BJ (cell line): ENCODE results near the gene RIPK1. TPM values are rescaled to one million over a fixed set of nuclear protein-coding genes. Genes with fewer than 3 reads are reported as not detected.
"Not testable (repeated sequence)": the region's sequence is repeated elsewhere in the genome, so short reads cannot be mapped to it uniquely, and the experiment has no call there.

Source experiments
- CTCF ChIA-PET: fragments of 350-600 bp; formaldehyde crosslinking; extraction: SDS; loops from one replicate; lab custom pipeline; 2021; ENCODE audit warnings: antibody characterized with exemption, inconsistent platforms; lab: Yijun Ruan, JAX
- POLR2A ChIA-PET: fragments of 300-600 bp; sonication (Branson Sonifier 250); formaldehyde crosslinking; extraction: SDS; loops from one replicate; lab custom pipeline; 2021; ENCODE audit warnings: antibody characterized with exemption; lab: Charles Lee
- DNase-seq: peaks from one replicate; pipeline ENCODE4 v3.0.0-alpha.2; 2011; ENCODE audit warnings: low read depth
- H3K27me3 ChIP-seq: 2 replicates; pipeline ENCODE4 v1.6.0; 2011; ENCODE audit warnings: low read length; ENCODE audit not compliant: control insufficient read depth, insufficient read depth
- H3K36me3 ChIP-seq: 2 replicates; pipeline ENCODE4 v1.5.1; 2011; ENCODE audit warnings: low read length; ENCODE audit not compliant: control insufficient read depth, insufficient read depth
- H3K4me3 ChIP-seq: 2 replicates; pipeline ENCODE4 v1.5.1; 2011; ENCODE audit warnings: low read depth, mild to moderate bottlenecking, control low read depth, low read length
- CTCF ChIP-seq: IDR thresholded peaks from 2 replicates; pipeline ENCODE4 v1.5.1; 2011; ENCODE audit warnings: low read depth, mild to moderate bottlenecking, control low read depth, inconsistent platforms, low read length, moderate library complexity; ENCODE audit not compliant: insufficient read depth
- polyA plus RNA-seq: library from polyadenylated mRNA; depleted of rRNA; stranded (reverse); fragments of >200 nt; gene quantifications from 2 replicates; pipeline ENCODE4 v1.2.3, GENCODE V29; 2011

Gene RIPK1
- polyA plus RNA-seq, 1 experiment: 19.5 TPM

GRCh38 chr6:3137057-3137777, 68.9 kb downstream of the RIPK1 start:
- Histone ChIP-seq H3K27me3 (no peaks in the 10 kb centered on the region), H3K4me3 (no peak overlapping the region), H3K36me3 (peaks cover 4% of the 10 kb centered on the region)
- no peak for DNase-seq
- CTCF ChIA-PET: interaction anchor here (1.4 to 1.9 kb wide), 2 partner anchors 12 to 114 kb away, joined by 4 to 6 read pairs; no protein-coding TSS in a partner anchor
- no peak for TF ChIP-seq CTCF
- POLR2A ChIA-PET: no interaction called here

- H3K4me3 ChIP-seq, H3K36me3 ChIP-seq, DNase-seq, POLR2A ChIA-PET, H3K27me3 ChIP-seq: not testable (repeated sequence)
- CTCF ChIA-PET: interaction anchor here (1.2 kb wide), 1 partner anchor 18 kb away, joined by 3 read pairs; no protein-coding TSS in a partner anchor
Observed at GRCh38 chr6:3137873-3138272, 69.6 kb downstream of the RIPK1 start.

GRCh38 chr6:3138341-3138740, 70.0 kb downstream of the RIPK1 start:
- TF ChIP-seq CTCF: no peak
- Histone ChIP-seq H3K4me3 (no peak overlapping the region), H3K36me3 (peaks cover 4% of the 10 kb centered on the region; the same call in 1 of the 2 replicates), H3K27me3 (no peaks in the 10 kb centered on the region)
- ChIA-PET CTCF (interaction anchor here (1.2 kb wide), 1 partner anchor 19 kb away, joined by 3 read pairs; no protein-coding TSS in a partner anchor), POLR2A (no interaction called here)
- DNase-seq: no peak

- POLR2A ChIA-PET: no interaction called here
- peak; percentile 69 for DNase-seq
- TF ChIP-seq CTCF: no peak
- Histone ChIP-seq H3K36me3 (peaks cover 5% of the 10 kb centered on the region; the same call in 1 of the 2 replicates), H3K27me3 (no peaks in the 10 kb centered on the region), H3K4me3 (no peak overlapping the region)
- CTCF ChIA-PET: interaction anchor here (0.8 to 1.8 kb wide), 6 partner anchors 18 to 112 kb away, joined by 3 to 6 read pairs (median 4); partner anchors contain the start of gene TUBB2A
Observed at GRCh38 chr6:3139090-3139903, 71.0 kb downstream of the RIPK1 start.

- H3K36me3 ChIP-seq: peaks cover 5% of the 10 kb centered on the region; the same call in 1 of the 2 replicates
- ChIA-PET POLR2A (no interaction called here), CTCF (interaction anchor here (1.2 to 2.3 kb wide), 4 partner anchors 17 to 111 kb away, joined by 3 to 6 read pairs (median 5); partner anchors contain the start of gene TUBB2A)
- DNase-seq: no peak
- H3K27me3 ChIP-seq: no peaks in the 10 kb centered on the region
- no peak overlapping the region for H3K4me3 ChIP-seq
- no peak for TF ChIP-seq CTCF
Observed at GRCh38 chr6:3140201-3140600, 71.9 kb downstream of the RIPK1 start.
